Parathyroid adenoma (tissue), 2 donors: ENCODE measurements around the gene ADGB.

Source experiments
- H2AFZ ChIP-seq: fragments of 300-600 bp; sonication (generic); one replicate; pipeline ENCODE4 v1.7.0; 2017; ENCODE audit warnings: antibody characterized with exemption, mild to moderate bottlenecking
- H3K27ac ChIP-seq: fragments of 300-600 bp; sonication (generic); one replicate; pipeline ENCODE4 v1.7.0; 2017
- H3K27me3 ChIP-seq: fragments of 300-600 bp; sonication (generic); one replicate; pipeline ENCODE4 v1.7.0; 2017; ENCODE audit warnings: low read length; ENCODE audit not compliant: control insufficient read depth, insufficient read depth
- H3K36me3 ChIP-seq: fragments of 300-600 bp; sonication (generic); one replicate; pipeline ENCODE4 v1.7.0; 2017; ENCODE audit warnings: low read length; ENCODE audit not compliant: control insufficient read depth, insufficient read depth
- H3K4me1 ChIP-seq: fragments of 300-600 bp; sonication (generic); one replicate; pipeline ENCODE4 v1.7.0; 2017; ENCODE audit warnings: control low read depth
- H3K4me2 ChIP-seq: fragments of 300-600 bp; sonication (generic); one replicate; pipeline ENCODE4 v1.7.0; 2017; ENCODE audit warnings: low read length
- H3K4me3 ChIP-seq: fragments of 300-600 bp; sonication (generic); one replicate; pipeline ENCODE4 v1.7.0; 2017; ENCODE audit warnings: low read depth, low read length
- H3K79me2 ChIP-seq: fragments of 300-600 bp; sonication (generic); one replicate; pipeline ENCODE4 v1.7.0; 2017; ENCODE audit warnings: control low read depth
- H3K9ac ChIP-seq: fragments of 300-600 bp; sonication (generic); one replicate; pipeline ENCODE4 v1.7.0; 2017; ENCODE audit warnings: mild to moderate bottlenecking
- H3K9me3 ChIP-seq: fragments of 300-600 bp; sonication (generic); one replicate; pipeline ENCODE4 v1.7.0; 2017; ENCODE audit warnings: low read length; ENCODE audit not compliant: control insufficient read depth
- TF ChIP-seq, protein P1 (sequence below): fragments of 300-600 bp; sonication (generic); IDR thresholded peaks from one replicate; pipeline ENCODE4 v1.7.0; 2017; ENCODE audit warnings: antibody characterized with exemption, mild to moderate bottlenecking
- donor health status: primary hyperparathyroidism.

Gene ADGB

DNA sequence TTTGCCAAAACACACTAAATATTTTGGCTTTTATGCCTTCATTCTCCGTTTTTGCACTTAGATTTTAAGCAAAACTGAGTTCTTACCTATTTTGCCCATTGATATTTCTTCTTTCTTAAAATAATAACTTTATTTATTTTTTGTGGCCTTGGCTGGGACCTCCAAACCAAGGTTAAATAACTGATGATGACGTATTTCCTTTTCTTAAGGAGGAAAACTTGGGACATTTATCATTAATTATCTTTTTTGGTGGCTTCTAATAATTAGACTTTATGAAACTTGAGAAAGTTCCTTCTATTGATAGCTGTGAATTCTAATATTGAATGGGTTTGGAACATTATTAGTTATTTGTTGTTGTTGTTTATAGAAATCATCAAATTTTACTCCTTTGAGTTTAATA is 154.5 kb downstream of the ADGB start:
- TF ChIP-seq, protein P1, sequence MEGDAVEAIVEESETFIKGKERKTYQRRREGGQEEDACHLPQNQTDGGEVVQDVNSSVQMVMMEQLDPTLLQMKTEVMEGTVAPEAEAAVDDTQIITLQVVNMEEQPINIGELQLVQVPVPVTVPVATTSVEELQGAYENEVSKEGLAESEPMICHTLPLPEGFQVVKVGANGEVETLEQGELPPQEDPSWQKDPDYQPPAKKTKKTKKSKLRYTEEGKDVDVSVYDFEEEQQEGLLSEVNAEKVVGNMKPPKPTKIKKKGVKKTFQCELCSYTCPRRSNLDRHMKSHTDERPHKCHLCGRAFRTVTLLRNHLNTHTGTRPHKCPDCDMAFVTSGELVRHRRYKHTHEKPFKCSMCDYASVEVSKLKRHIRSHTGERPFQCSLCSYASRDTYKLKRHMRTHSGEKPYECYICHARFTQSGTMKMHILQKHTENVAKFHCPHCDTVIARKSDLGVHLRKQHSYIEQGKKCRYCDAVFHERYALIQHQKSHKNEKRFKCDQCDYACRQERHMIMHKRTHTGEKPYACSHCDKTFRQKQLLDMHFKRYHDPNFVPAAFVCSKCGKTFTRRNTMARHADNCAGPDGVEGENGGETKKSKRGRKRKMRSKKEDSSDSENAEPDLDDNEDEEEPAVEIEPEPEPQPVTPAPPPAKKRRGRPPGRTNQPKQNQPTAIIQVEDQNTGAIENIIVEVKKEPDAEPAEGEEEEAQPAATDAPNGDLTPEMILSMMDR, result no peak
- H3K4me3 ChIP-seq, result no peak overlapping the region
- H3K9me3 ChIP-seq, result no peaks in the 10 kb centered on the region
- no peak overlapping the region for H3K4me2 ChIP-seq
- H3K79me2 ChIP-seq, result no peaks in the 10 kb centered on the region
- no peak overlapping the region for H3K9ac ChIP-seq
- no peaks in the 10 kb centered on the region for H3K27me3 ChIP-seq
- no peak overlapping the region for H2AFZ ChIP-seq
- no peak overlapping the region for H3K27ac ChIP-seq
- H3K36me3 ChIP-seq, result no peaks in the 10 kb centered on the region
- H3K4me1 ChIP-seq, result no peaks in the 10 kb centered on the region

- Histone ChIP-seq H3K79me2 (no peaks in the 10 kb centered on the region), H3K27ac (no peak overlapping the region), H2AFZ (no peak overlapping the region), H3K27me3 (no peaks in the 10 kb centered on the region), H3K4me3 (no peak overlapping the region), H3K9ac (no peak overlapping the region), H3K4me2 (no peak overlapping the region), H3K36me3 (peaks cover 2% of the 10 kb centered on the region), H3K4me1 (no peaks in the 10 kb centered on the region), H3K9me3 (no peaks in the 10 kb centered on the region)
- TF ChIP-seq, protein P1, result no peak
Measured at GRCh38 chr6:146767632-146768031, 168.9 kb downstream of the ADGB start.

- Histone ChIP-seq H3K4me2 (no peak overlapping the region), H3K4me1 (no peaks in the 10 kb centered on the region), H3K79me2 (no peaks in the 10 kb centered on the region), H2AFZ (no peak overlapping the region), H3K9ac (no peak overlapping the region), H3K4me3 (no peak overlapping the region), H3K27me3 (no peaks in the 10 kb centered on the region), H3K36me3 (peaks cover 2% of the 10 kb centered on the region), H3K9me3 (no peaks in the 10 kb centered on the region), H3K27ac (no peak overlapping the region)
- TF ChIP-seq, protein P1, result no peak
Measured at GRCh38 chr6:146768722-146769121, 169.9 kb downstream of the ADGB start.

- Histone ChIP-seq H3K4me1 (no peaks in the 10 kb centered on the region), H3K9ac (no peak overlapping the region), H2AFZ (no peak overlapping the region), H3K4me2 (no peak overlapping the region), H3K27me3 (no peaks in the 10 kb centered on the region), H3K79me2 (no peaks in the 10 kb centered on the region), H3K27ac (no peak overlapping the region), H3K36me3 (peaks cover 2% of the 10 kb centered on the region), H3K4me3 (no peak overlapping the region), H3K9me3 (no peaks in the 10 kb centered on the region)
- TF ChIP-seq, protein P1, result no peak
Measured at GRCh38 chr6:146770275-146770964, 171.6 kb downstream of the ADGB start.
